Vagina (tissue), 2 donors: ENCODE data around the gene ARSI.

Experiments used
- POLR2A ChIP-seq, 2 donors: fragments of 450-650 bp; IDR thresholded peaks; one replicate each; pipeline ENCODE4 v1.6.1; 2017; ENCODE audit warnings: antibody characterized with exemption in 2 of 2, mild to moderate bottlenecking in 2 of 2, moderate library complexity in 2 of 2
- POLR2AphosphoS5 ChIP-seq, 2 donors: sonication (generic); formaldehyde crosslinking; IDR thresholded peaks; one replicate each; pipeline ENCODE4 v1.9.0; 2017; ENCODE audit warnings: antibody characterized with exemption in 2 of 2, mild to moderate bottlenecking in 2 of 2, low read depth in 1 of 2; ENCODE audit not compliant: insufficient read depth in 1 of 2
- TF ChIP-seq, protein P1 (sequence below), 3 experiments: fragments of 450-650 bp in 2 of 3; fragments of 200-600 bp in 1 of 3; sonication (generic) in 1 of 3; IDR thresholded peaks; one replicate each; pipeline ENCODE4 v1.5.1; 2017 to 2019; ENCODE audit warnings: antibody characterized with exemption in 3 of 3, mild to moderate bottlenecking in 2 of 3, moderate library complexity in 2 of 3

DNA sequence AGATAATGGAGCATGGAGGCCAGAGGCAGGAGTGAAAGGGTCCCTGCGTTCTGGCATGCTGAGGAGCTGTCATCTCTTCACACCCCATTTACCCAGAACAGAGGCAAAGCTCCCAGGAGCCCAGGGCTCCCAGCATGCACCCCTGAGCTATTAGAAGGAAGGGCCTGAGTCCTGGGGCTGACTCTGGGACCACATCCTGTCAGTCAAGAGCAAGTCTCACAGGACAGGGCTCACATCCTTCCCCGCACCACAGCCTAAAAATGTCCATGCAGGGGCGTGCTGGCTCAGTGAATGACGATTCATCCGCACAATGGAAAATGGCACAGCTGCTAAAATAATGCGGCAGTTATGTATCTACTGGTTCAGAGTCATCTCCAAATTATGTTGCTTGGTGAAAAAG is 44.6 kb downstream of the ARSI start:
- TF ChIP-seq, protein P1, sequence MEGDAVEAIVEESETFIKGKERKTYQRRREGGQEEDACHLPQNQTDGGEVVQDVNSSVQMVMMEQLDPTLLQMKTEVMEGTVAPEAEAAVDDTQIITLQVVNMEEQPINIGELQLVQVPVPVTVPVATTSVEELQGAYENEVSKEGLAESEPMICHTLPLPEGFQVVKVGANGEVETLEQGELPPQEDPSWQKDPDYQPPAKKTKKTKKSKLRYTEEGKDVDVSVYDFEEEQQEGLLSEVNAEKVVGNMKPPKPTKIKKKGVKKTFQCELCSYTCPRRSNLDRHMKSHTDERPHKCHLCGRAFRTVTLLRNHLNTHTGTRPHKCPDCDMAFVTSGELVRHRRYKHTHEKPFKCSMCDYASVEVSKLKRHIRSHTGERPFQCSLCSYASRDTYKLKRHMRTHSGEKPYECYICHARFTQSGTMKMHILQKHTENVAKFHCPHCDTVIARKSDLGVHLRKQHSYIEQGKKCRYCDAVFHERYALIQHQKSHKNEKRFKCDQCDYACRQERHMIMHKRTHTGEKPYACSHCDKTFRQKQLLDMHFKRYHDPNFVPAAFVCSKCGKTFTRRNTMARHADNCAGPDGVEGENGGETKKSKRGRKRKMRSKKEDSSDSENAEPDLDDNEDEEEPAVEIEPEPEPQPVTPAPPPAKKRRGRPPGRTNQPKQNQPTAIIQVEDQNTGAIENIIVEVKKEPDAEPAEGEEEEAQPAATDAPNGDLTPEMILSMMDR (IDR thresholded peaks at IDR 0.05), result no peak
- TF ChIP-seq POLR2A (IDR thresholded peaks at IDR 0.05) (no peak), POLR2AphosphoS5 (IDR thresholded peaks at IDR 0.05; ENCODE audit: insufficient read depth in 1 of 2, low read depth in 1 of 2) (no peak)
